GM18498 (cell line): ENCODE measurements around the gene TNIP1.
A peak's percentile ranks its signal among the peaks of the same experiment; 100 is the strongest.

ENCODE experiments used
- ATAC-seq: cut with Tn5 transposase; IDR thresholded peaks from one replicate; pipeline ENCODE4 v1.9.1; 2021; ENCODE audit warnings: mild to moderate bottlenecking, moderate library complexity; ENCODE audit not compliant: unreplicated experiment

The TNIP1 gene

GRCh38 chr5:151066920-151067319, 13.9 kb downstream of the TNIP1 start:
- no peak for ATAC-seq

DNA sequence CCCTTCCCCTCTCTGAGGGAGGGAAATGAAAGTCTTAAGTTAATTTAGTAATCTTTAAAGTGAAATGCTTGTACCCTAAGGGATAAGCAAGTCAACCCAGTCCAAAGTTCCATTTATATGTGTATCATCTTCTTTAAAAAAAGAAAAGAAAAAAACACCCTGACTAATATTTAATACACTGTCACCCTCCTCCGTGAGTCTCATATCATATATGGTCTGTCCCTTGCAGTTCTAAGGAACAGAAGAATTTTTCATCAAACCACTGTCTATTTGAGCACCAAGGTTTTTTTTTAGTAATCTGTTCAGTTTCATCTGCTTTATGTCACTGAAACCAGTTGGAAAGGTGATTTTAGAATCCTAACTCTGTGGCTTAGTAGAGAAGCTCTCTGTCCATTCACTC, 15.2 kb downstream of the TNIP1 start:
- ATAC-seq = no peak

GRCh38 chr5:151064916-151065499, 15.8 kb downstream of the TNIP1 start:
- ATAC-seq = no peak

DNA sequence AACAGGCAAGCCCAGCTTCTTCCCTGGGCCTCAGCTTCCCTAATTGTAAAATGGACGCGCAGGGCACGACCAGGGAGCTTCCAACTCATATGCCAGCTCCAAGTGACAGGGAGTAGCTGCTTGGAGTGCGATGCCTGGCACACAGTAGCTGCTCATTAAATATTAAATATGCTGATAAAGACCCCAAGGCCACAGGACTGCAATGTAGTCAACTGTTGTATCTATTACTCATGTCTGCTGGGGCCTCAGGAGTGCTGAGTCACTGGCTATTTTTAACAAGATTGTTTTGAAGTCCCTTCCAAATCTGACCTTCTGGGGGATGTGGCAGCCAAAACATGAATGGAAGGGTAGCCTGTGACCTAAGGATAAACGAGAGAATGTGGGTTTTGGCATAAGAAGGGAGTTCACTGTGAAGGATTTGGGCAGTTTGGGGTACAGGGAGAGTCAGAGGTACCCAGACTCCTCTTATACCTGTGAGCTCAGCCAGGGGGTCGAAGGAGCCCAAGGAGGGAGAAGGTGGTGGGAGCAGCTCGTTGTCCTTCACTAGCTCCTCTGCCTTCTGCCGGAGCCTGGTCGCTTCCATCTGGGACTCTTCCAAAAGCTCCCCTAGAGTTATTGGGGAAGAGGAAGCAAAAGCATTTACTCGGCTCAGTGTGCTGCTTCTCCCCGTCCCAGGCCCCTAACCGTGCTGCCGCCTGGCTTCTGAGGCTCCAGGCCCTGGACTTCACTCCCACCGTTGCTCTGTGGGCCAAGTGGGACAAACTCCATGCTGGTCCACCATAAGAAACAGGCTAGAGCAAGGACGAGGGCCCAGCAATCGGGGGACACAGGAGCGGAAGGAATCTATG, 17.5 kb downstream of the TNIP1 start:
- no peak for ATAC-seq

- no peak for ATAC-seq
These were observed 18.3 kb downstream of the TNIP1 start for GRCh38 chr5:151062405-151063141.

DNA sequence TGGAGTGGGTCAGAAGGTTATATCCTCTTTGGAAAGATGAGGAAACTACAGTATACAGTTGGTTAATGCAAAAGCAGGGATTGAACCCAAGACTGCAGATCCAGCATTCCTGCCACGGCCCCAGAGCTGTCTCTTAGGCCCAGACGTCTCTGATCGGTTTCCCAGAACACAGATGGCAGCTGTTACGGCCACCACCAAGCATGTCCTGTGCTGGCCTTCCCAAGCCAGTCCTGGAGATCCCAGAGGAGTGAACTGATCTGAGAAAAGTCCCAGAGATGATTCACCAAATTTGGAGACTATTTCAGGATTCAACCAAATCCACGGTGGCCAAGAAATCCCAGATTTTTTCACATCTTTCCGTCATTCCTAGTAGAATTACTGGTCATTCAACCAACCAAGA, 20.1 kb downstream of the TNIP1 start:
- no peak for ATAC-seq

DNA sequence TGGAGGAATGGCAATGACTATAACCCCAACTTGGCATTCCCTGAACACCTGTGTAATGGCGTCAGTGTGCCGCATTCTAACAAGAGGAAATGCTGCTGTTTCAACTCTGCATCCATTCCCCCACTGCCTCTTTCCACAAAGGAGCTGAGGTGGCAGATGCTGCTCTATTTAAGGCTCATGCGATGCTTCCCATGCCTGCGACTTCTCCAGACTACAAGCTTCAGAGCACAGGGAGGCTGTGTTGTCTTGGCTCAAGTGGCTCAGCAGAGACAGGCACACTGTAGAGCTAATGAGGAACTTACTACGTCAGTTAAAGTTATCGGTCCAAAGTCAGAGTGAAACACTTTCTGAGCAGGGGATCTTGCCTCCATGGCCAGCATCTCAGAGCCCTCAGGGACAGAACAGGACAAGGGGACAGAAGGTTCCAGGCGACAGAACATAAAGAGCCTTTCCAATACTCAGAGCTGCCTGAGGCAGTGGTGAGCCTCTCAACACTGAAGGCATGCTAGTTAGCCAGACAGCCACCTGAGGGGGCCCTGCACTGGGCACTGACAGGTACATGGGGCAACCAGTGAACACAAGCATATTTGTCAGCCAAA, 21.8 kb downstream of the TNIP1 start:
- no peak for ATAC-seq

DNA sequence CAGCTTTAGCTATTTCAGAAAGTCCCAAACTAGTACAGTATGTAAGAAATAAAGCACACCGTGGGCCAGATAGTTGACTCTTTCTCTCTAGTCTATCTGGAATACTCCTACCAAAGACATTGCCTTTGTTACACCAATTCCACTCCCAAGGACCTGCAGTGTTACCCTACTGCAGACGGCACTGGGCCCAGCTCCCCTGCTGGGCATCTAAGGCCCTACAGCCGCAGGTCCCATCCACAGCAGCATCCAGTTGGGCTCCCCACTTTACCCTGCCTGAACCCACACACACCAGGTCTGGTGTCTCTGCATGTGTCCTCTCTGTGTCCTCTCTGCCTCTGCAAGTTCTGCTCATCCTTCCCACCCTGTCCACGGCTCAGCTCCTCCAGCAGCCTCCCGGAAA, 22.5 kb downstream of the TNIP1 start:
- no peak for ATAC-seq

GRCh38 chr5:151056379-151057325, 24.2 kb downstream of the TNIP1 start:
- ATAC-seq = no peak

- ATAC-seq = no peak
These were observed 25.5 kb downstream of the TNIP1 start for GRCh38 chr5:151055336-151055735.

GRCh38 chr5:151054709-151055108, 26.1 kb downstream of the TNIP1 start:
- ATAC-seq = no peak

DNA sequence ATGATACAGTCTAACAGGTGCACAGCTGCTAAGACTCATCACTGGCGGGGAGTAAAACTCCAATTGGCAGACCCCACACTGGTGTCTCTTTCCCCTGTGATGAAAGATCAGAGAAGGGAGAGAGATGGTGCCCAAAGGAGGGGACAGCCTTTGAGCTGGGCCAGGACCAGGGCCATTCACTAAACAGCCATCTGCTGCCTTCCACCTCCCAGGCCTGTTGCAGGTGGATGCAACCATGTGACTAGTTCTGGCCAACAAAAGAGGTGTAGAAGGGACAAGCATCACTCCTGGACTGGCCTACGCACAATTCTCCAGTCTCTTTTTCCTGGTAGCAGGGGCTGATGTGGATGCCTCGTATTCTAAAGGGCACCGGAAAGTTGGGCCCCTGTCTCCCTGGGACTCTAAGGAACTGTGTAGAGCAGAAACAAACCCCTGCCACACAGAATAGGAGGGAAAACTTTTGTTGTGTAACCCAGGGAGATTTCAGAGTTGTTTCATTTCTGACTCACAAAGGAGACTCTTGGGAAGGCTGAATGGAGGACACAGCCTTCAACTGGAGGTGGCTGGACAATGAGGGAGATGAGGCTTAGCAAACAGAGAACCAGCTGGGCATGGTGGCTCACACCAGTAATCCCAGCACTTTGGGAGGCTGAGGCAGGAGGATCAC, 26.9 kb downstream of the TNIP1 start:
- no peak for ATAC-seq

GRCh38 chr5:151052836-151053235, 28.0 kb downstream of the TNIP1 start:
- no peak for ATAC-seq

- ATAC-seq = no peak
These were observed 28.8 kb downstream of the TNIP1 start for GRCh38 chr5:151051931-151052608.

DNA sequence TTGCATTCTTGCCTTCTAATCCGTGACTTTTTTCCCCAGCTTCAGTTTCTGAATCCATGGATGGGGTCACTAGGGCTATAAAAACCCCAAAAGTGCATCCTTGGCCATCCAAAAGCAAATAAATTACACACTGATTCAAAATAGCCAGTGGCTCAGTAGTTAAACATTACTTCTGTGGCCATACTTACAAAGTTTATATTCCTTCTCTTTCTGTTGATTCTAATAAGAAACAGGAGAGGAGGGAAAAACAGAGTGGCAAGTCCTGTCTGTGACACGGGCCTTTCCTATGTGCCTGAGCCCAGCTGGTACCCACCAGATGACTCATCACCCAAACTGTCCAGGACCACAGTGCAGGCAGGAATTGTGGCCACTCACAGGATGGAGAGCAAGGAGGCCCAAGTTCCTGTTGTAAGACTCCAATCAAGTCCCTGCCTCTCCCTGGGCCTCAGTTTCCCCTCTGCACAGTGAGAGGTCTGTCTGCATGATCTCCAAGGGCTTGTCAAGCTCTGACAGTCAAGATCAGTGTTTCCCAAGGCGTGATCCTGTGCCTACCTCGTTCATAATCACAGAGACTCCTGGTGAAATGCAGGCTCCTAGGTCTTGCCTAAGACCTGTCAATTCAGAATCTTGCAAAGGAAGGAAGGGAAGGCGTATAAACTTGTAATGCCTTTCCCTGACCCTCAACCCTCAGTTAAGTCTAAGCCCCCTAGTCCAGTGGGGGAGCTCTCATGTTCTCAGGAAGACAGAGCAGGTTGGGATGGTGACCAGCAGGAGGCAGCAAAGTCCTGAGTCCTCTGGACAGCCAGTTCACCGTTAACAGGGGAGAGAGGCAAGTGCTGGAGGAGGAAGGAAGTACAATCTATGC, 29.5 kb downstream of the TNIP1 start:
- ATAC-seq = peak; percentile 78

GRCh38 chr5:151048526-151048925, 32.3 kb downstream of the TNIP1 start:
- ATAC-seq = no peak

DNA sequence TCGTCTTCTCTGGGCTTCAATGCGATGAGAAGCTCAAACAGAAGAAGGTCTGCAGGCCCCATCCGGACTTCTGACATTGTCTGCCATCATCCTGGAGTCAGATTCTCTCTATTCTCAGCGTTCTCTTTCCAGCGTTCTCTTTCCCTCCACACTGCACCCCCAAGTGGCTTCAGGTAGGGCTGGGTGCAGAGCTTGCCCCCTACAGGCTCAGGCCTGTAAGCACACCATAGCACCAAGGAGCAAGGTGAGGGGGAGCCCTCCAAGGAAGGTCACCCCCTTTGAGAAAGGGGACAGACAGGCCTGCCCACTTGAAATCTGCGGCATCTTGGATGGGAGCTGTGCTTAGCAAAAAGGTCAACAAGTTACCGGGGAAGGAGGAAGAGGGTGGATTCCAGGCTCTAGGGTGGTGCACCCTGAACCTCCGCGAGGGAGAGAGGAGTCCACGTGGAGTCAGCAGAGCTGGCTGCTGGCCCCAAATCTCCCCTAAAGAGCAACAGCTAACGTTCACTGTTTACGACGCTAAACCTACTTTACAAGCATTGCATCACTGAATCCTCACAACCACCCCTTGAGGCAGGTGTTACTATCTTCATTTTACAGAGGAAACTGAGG, 32.9 kb downstream of the TNIP1 start:
- ATAC-seq = peak; percentile 54
